Measurements from ENCODE around the gene SMAD2. TPM values are rescaled to one million over a fixed set of nuclear protein-coding genes. Genes with fewer than 3 reads are reported as not detected.

SMAD2 gene
- total RNA-seq, 4 donors from 2014 or later = 64.2 to 90.7 (median 77.0) TPM

- no peak for TF ChIP-seq CTCF (IDR thresholded peaks at IDR 0.05; ENCODE audit: low read depth)
Measured at GRCh38 chr18:47842836-47843235, 87.6 kb downstream of the SMAD2 start.

- TF ChIP-seq CTCF (IDR thresholded peaks at IDR 0.05; ENCODE audit: low read depth) = no peak
Measured at GRCh38 chr18:47838396-47838795, 92.1 kb downstream of the SMAD2 start.

GRCh38 chr18:47832348-47832747 is 98.1 kb downstream of the SMAD2 start:
- TF ChIP-seq CTCF (IDR thresholded peaks at IDR 0.05; ENCODE audit: low read depth) = no peak

- TF ChIP-seq CTCF (IDR thresholded peaks at IDR 0.05; ENCODE audit: low read depth) = no peak
Measured at GRCh38 chr18:47831351-47831750, 99.1 kb downstream of the SMAD2 start.

GRCh38 chr18:47830772-47831171 is 99.7 kb downstream of the SMAD2 start:
- no peak for TF ChIP-seq CTCF (IDR thresholded peaks at IDR 0.05; ENCODE audit: low read depth)

GRCh38 chr18:47829831-47830230 is 100.6 kb downstream of the SMAD2 start:
- TF ChIP-seq CTCF (IDR thresholded peaks at IDR 0.05; ENCODE audit: low read depth) = no peak

GRCh38 chr18:47826157-47827074 is 104.0 kb downstream of the SMAD2 start:
- no peak for TF ChIP-seq CTCF (IDR thresholded peaks at IDR 0.05; ENCODE audit: low read depth)
